Progenitor cell of endocrine pancreas (in vitro differentiated cells): ENCODE data around the gene ERCC5. TPM values are rescaled to one million over a fixed set of nuclear protein-coding genes. Genes with fewer than 3 reads are reported as not detected.

Experiments
- DNase-seq: peaks from one replicate; pipeline ENCODE4 v3.0.0; 2021; ENCODE audit warnings: low spot score; ENCODE audit not compliant: unreplicated experiment
- H3K27ac Mint-ChIP-seq: 2 replicates; pipeline ENCODE4 v1.8.0; 2021; ENCODE audit warnings: mild to moderate bottlenecking, moderate library complexity, mixed read lengths
- H3K27me3 Mint-ChIP-seq: 2 replicates; pipeline ENCODE4 v1.8.0; 2021; ENCODE audit warnings: mixed read lengths
- H3K36me3 Mint-ChIP-seq: 2 replicates; pipeline ENCODE4 v1.8.0; 2022; ENCODE audit warnings: mixed read lengths; ENCODE audit not compliant: insufficient read depth
- H3K4me1 Mint-ChIP-seq: 2 replicates; pipeline ENCODE4 v1.8.0; 2021; ENCODE audit warnings: low read depth, mixed read lengths
- H3K4me3 Mint-ChIP-seq: 2 replicates; pipeline ENCODE4 v1.8.0; 2021; ENCODE audit warnings: low read depth, mild to moderate bottlenecking, moderate library complexity, mixed read lengths
- H3K9me3 Mint-ChIP-seq: 2 replicates; pipeline ENCODE4 v1.8.0; 2021; ENCODE audit warnings: low read depth, mixed read lengths
- CTCF ChIP-seq: fragments of 200-600 bp; sonication (generic); IDR thresholded peaks from one replicate; pipeline ENCODE4 v1.5.0; 2021; ENCODE audit warnings: antibody characterized with exemption, mild to moderate bottlenecking; ENCODE audit not compliant: unreplicated experiment
- total RNA-seq: library from RNA; stranded (reverse); gene quantifications from 2 replicates; pipeline ENCODE4 v1.2.1, GENCODE V29; 2021

ERCC5 gene
- total RNA-seq, 1 donor from 2014 or later, result 48.1 TPM

GRCh38 chr13:102852556-102852955 is 6.7 kb downstream of the ERCC5 start:
- H3K9me3 Mint-ChIP-seq, result no peaks in the 10 kb centered on the region
- no peak for DNase-seq
- H3K4me3 Mint-ChIP-seq, result no peak overlapping the region
- no peak for TF ChIP-seq CTCF
- no peaks in the 10 kb centered on the region for H3K27me3 Mint-ChIP-seq
- peaks cover 13% of the 10 kb centered on the region for H3K36me3 Mint-ChIP-seq
- peaks cover 1% of the 10 kb centered on the region for H3K4me1 Mint-ChIP-seq
- no peak overlapping the region for H3K27ac Mint-ChIP-seq

DNA sequence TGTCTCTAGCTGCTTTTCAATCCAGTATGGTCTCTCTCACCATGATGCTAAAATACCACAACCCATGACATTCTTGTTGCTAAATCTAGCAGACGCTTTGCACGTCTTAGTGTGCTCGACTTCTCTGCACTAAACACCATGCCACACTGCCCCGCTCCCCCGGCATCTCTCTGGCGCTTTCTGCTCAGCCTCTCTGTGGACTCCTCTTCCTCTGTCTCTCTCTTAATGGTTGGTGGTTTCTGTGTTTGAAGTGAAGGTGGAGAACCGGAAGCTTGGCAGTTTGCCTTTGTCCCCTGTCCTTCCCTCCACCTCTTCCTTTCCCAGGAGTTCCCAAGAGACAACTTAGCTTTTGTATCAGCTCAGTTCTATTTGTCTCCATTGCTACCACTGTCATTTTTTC is 8.8 kb downstream of the ERCC5 start:
- Mint-ChIP-seq H3K4me3 (no peak overlapping the region), H3K36me3 (peaks cover 18% of the 10 kb centered on the region), H3K9me3 (no peaks in the 10 kb centered on the region), H3K27ac (no peak overlapping the region), H3K4me1 (no peaks in the 10 kb centered on the region), H3K27me3 (no peaks in the 10 kb centered on the region)
- no peak for DNase-seq
- TF ChIP-seq CTCF, result no peak

DNA sequence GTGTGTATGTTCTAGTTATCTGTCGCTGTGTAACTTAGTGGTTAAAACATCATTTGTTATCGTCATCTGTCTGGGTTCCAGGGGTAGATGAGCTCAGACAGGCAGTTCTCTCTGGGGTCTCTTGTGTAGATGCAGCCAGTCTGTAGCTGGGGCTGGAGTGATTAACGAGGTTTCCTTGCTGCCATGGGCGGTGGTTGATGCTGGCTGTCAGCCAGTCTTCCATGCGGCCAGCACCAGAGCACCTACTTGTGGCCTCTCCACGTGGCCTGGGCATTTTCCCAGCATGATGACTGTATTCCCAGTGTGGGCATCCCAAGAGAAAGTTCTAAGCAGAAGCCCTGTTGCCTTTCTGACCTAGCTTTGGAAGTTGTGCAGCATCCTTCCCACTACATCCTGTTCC is 10.7 kb downstream of the ERCC5 start:
- H3K9me3 Mint-ChIP-seq, result no peaks in the 10 kb centered on the region
- no peak for DNase-seq
- H3K27ac Mint-ChIP-seq, result no peak overlapping the region
- no peak for TF ChIP-seq CTCF
- H3K36me3 Mint-ChIP-seq, result peaks cover 22% of the 10 kb centered on the region
- H3K4me1 Mint-ChIP-seq, result no peaks in the 10 kb centered on the region
- H3K27me3 Mint-ChIP-seq, result no peaks in the 10 kb centered on the region
- H3K4me3 Mint-ChIP-seq, result no peak overlapping the region

DNA sequence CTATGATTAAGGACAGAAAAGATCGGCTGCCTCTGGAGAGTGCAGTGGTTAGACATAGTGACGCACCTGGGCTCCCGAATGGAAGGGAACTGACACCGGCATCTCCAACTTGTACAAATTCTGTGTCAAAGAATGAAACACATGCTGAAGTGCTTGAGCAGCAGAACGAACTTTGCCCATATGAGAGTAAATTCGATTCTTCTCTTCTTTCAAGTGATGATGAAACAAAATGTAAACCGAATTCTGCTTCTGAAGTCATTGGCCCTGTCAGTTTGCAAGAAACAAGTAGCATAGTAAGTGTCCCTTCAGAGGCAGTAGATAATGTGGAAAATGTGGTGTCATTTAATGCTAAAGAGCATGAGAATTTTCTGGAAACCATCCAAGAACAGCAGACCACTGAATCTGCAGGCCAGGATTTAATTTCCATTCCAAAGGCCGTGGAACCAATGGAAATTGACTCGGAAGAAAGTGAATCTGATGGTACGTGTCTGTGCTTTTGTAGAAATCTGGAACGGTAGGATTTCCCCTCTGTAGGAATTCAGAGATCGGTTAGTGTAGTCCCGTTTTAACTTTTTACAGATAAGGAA is 16.9 kb downstream of the ERCC5 start:
- Mint-ChIP-seq H3K4me3 (no peak overlapping the region), H3K4me1 (no peaks in the 10 kb centered on the region), H3K27me3 (no peaks in the 10 kb centered on the region), H3K9me3 (no peaks in the 10 kb centered on the region), H3K27ac (no peak overlapping the region), H3K36me3 (peaks cover 43% of the 10 kb centered on the region)
- DNase-seq, result no peak
- TF ChIP-seq CTCF, result no peak

- Mint-ChIP-seq H3K4me3 (no peak overlapping the region), H3K36me3 (peaks cover 43% of the 10 kb centered on the region), H3K4me1 (no peaks in the 10 kb centered on the region), H3K27ac (no peak overlapping the region), H3K27me3 (no peaks in the 10 kb centered on the region), H3K9me3 (no peaks in the 10 kb centered on the region)
- TF ChIP-seq CTCF, result no peak
- DNase-seq, result no peak
Observed at GRCh38 chr13:102863590-102863989, 17.8 kb downstream of the ERCC5 start.
